Measurements from ENCODE around the gene STRBP. TPM values are rescaled to one million over a fixed set of nuclear protein-coding genes. Genes with fewer than 3 reads are reported as not detected.

Gene STRBP
- total RNA-seq, 1 donor from 2014 or later = 9.1 TPM

DNA sequence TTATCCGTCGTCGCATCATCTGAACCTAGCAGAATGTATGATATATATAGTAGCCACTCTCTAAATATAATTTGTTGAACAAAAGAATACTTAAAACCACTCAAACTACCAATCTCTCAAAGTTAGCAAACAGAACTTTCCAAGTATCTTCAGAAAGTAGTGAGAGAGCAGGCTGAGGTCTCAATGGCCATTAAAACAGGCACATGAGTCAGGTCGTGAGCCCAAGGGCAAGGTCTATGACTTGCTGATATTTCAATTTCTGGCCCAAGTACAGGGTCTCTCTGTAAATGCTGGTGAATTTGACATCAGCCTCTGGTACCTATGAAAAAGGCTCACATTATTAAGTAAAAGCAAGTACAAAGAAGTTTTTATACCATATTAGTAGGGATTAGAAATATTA is 139.8 kb downstream of the STRBP start:
- Histone ChIP-seq H3K9me3 (no peaks in the 10 kb centered on the region), H3K27me3 (no peaks in the 10 kb centered on the region), H3K4me1 (no peaks in the 10 kb centered on the region), H3K36me3 (no peaks in the 10 kb centered on the region), H3K27ac (no peak overlapping the region), H3K4me3 (no peak overlapping the region)
- TF ChIP-seq POLR2AphosphoS5 (IDR thresholded peaks at IDR 0.05; ENCODE audit: insufficient read depth in 1 of 2, low read depth in 1 of 2) (no peak), POLR2A (IDR thresholded peaks at IDR 0.05) (no peak)
- TF ChIP-seq, protein P1, sequence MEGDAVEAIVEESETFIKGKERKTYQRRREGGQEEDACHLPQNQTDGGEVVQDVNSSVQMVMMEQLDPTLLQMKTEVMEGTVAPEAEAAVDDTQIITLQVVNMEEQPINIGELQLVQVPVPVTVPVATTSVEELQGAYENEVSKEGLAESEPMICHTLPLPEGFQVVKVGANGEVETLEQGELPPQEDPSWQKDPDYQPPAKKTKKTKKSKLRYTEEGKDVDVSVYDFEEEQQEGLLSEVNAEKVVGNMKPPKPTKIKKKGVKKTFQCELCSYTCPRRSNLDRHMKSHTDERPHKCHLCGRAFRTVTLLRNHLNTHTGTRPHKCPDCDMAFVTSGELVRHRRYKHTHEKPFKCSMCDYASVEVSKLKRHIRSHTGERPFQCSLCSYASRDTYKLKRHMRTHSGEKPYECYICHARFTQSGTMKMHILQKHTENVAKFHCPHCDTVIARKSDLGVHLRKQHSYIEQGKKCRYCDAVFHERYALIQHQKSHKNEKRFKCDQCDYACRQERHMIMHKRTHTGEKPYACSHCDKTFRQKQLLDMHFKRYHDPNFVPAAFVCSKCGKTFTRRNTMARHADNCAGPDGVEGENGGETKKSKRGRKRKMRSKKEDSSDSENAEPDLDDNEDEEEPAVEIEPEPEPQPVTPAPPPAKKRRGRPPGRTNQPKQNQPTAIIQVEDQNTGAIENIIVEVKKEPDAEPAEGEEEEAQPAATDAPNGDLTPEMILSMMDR (IDR thresholded peaks at IDR 0.05) = no peak
- DNase-seq (ENCODE audit: extremely low spot score in 2 of 2) = no peak
- intact Hi-C loops (cut with DNase I) = no loop called here

DNA sequence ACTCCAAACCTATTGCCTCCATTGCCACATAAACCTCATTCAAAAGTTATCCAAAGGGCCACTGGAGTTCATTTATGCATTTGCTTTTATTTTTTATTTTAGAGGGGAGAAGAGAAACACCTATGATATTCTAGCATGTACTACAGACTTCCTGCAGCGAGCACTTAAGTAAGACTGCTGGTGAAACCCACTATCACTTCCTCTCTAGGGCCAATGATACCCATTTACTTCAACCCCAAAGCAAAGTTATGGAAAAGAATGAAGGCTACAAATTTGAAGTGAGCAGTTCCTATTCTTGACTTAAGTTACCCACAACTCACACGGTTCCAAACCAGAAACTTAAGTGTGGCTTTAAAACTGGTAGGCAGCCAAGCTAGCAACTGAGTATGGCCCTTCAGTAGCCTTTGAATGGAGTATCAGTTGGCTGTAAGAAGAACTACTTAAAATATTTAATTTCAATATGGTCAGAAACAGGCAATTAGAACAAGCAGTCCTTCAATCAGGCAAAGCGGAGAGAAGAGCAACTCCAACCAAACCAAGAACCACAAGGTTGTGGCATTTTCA is 140.8 kb downstream of the STRBP start:
- DNase-seq (ENCODE audit: extremely low spot score in 2 of 2) = no peak
- no peaks in the 10 kb centered on the region for H3K9me3 ChIP-seq
- no peak overlapping the region for H3K27ac ChIP-seq
- H3K36me3 ChIP-seq = no peaks in the 10 kb centered on the region
- intact Hi-C loops (cut with DNase I) = no loop called here
- H3K4me1 ChIP-seq = no peaks in the 10 kb centered on the region
- H3K27me3 ChIP-seq = no peaks in the 10 kb centered on the region
- TF ChIP-seq POLR2AphosphoS5 (IDR thresholded peaks at IDR 0.05; ENCODE audit: insufficient read depth in 1 of 2, low read depth in 1 of 2) (no peak), POLR2A (IDR thresholded peaks at IDR 0.05) (no peak)
- TF ChIP-seq, protein P1 (IDR thresholded peaks at IDR 0.05) = no peak
- H3K4me3 ChIP-seq = no peak overlapping the region

DNA sequence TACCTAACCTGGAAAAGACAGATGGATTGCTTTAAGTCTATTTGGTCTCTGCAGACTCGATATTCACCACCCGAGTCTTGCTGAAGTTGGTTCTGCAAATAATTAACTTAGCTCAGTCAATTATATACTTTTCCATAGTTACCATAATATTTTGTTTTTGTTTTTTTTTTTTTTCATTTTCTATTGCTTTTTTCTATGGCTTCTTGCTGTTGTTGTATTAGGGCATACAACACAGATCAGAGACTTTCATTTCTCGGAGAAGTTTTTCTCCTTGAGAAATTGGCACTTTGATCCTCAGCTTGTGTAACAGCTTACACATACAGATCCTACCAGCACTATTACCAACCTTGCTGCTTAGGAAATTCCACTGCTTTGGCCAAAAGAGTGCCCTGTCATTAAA is 146.9 kb downstream of the STRBP start:
- H3K27ac ChIP-seq = no peak overlapping the region
- TF ChIP-seq, protein P1 (IDR thresholded peaks at IDR 0.05) = no peak
- no peak for TF ChIP-seq POLR2AphosphoS5 (IDR thresholded peaks at IDR 0.05; ENCODE audit: insufficient read depth in 1 of 2, low read depth in 1 of 2)
- TF ChIP-seq POLR2A (IDR thresholded peaks at IDR 0.05) = no peak
- no peaks in the 10 kb centered on the region for H3K4me1 ChIP-seq
- no peak overlapping the region for H3K4me3 ChIP-seq
- no peaks in the 10 kb centered on the region for H3K27me3 ChIP-seq
- no peak for DNase-seq (ENCODE audit: extremely low spot score in 2 of 2)
- H3K9me3 ChIP-seq = no peaks in the 10 kb centered on the region
- intact Hi-C loops (cut with DNase I) = no loop called here
- H3K36me3 ChIP-seq = no peaks in the 10 kb centered on the region

DNA sequence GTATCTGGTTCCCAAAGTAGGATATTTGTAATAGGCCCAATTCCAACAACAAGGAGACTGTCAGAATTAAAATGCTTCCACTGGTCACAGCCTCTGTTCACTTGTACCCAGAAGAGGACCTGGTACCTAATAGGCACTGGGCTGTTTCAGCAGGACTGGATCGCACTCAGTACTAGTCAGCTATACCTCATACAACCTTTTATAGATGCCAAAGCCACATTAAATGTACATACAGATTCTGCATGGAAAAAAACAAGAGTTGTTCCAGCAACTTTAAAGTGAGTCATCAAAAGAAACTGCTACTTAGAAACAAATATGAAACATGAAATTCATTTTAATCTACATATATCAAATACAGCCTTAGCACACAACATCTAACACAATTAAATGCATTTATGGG is 147.4 kb downstream of the STRBP start:
- TF ChIP-seq, protein P1 (IDR thresholded peaks at IDR 0.05) = no peak
- TF ChIP-seq POLR2A (IDR thresholded peaks at IDR 0.05) = no peak
- TF ChIP-seq POLR2AphosphoS5 (IDR thresholded peaks at IDR 0.05; ENCODE audit: insufficient read depth in 1 of 2, low read depth in 1 of 2) = no peak
- Histone ChIP-seq H3K9me3 (no peaks in the 10 kb centered on the region), H3K36me3 (no peaks in the 10 kb centered on the region), H3K27me3 (no peaks in the 10 kb centered on the region), H3K4me1 (no peaks in the 10 kb centered on the region), H3K4me3 (no peak overlapping the region), H3K27ac (no peak overlapping the region)
- intact Hi-C loops (cut with DNase I) = no loop called here
- no peak for DNase-seq (ENCODE audit: extremely low spot score in 2 of 2)

DNA sequence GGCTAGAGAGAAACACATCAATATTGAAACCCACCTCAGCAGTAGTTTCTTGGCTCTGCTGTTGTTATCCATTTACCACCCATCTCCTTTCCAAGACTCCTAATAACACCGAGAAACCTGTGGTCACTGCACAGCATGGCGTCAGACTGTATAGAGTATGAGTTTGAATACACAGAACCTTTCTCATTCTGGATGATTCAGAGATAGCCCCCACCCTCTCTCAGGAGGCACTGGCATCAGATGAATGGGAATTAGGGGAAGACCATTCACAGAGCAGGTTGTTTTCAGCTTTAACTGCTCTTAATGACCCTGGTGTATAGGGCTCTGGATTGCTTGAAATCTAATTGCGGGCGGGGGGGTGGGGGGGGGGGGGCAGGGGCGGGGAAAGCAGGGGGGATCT is 148.3 kb downstream of the STRBP start:
- intact Hi-C loops (cut with DNase I) = no loop called here
- Histone ChIP-seq H3K36me3 (no peaks in the 10 kb centered on the region), H3K4me1 (no peaks in the 10 kb centered on the region), H3K27ac (no peak overlapping the region), H3K4me3 (no peak overlapping the region), H3K27me3 (no peaks in the 10 kb centered on the region), H3K9me3 (no peaks in the 10 kb centered on the region)
- DNase-seq (ENCODE audit: extremely low spot score in 2 of 2) = no peak
- TF ChIP-seq, protein P1 (IDR thresholded peaks at IDR 0.05) = no peak
